Measurements from ENCODE around the gene SLC46A3.
"Not testable (repeated sequence)": the region's sequence is repeated elsewhere in the genome, so short reads cannot be mapped to it uniquely, and the experiment has no call there.

Gene SLC46A3, protein sequence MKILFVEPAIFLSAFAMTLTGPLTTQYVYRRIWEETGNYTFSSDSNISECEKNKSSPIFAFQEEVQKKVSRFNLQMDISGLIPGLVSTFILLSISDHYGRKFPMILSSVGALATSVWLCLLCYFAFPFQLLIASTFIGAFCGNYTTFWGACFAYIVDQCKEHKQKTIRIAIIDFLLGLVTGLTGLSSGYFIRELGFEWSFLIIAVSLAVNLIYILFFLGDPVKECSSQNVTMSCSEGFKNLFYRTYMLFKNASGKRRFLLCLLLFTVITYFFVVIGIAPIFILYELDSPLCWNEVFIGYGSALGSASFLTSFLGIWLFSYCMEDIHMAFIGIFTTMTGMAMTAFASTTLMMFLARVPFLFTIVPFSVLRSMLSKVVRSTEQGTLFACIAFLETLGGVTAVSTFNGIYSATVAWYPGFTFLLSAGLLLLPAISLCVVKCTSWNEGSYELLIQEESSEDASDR

DNA sequence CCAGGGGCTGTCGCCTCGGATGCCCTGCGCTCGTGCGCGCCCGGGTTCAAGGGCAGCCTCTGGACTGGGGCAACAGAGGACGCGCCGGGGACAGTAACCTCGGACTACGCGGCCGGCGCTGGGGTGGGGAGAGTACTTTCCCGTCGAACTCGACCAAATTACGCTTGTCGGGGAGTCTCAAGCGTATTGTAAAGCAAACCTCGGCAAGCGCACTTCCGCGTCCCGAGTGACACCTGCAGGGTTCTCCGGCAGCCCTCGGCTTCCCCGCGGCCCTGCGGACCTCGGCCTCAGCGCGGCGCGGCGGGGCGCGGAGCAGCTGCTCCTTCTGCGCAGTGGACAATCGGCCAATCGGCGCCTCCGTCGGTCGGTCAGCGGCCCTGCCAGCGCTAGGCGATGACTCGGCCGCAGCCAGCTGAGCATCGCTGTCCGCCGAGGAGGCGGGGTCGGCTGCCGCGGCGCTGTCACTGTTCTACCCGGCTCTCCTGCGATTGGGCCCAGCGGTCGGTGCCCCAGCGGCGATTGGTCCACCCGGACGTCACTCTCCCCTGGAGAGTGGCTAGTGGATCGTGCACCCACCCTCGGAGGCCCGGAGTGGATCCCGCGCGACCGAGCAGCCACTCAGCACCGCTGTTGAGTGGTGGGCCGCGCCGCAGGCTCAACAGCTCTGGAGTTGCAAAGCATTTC is at the start of gene SLC46A3:
SLC46A3 (minus strand) TSS at position 428 of the 684 bp plus-strand sequence. CDS start 972 bp downstream, outside the sequence.
- peak; percentile 94 for DNase-seq

DNA sequence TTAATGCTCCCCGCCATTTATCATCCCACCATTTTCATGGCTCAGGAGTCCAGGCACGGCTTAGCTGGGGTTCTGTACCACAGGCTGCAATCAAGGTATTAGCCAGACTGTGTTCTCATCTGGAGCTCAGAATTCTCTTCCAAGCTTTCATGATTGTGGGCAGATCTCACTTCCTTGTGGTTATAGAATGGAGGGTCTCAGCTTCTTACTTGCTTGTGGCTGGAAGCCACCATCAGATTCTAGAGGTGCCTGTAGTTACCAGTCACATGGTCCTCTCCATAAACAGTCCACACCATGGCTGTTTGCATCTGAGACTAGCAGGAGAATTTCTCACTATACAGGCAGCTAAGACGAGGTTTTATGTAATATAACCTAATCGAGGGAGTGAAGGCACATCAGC is 45.1 kb upstream of the SLC46A3 start:
- DNase-seq = no peak

DNA sequence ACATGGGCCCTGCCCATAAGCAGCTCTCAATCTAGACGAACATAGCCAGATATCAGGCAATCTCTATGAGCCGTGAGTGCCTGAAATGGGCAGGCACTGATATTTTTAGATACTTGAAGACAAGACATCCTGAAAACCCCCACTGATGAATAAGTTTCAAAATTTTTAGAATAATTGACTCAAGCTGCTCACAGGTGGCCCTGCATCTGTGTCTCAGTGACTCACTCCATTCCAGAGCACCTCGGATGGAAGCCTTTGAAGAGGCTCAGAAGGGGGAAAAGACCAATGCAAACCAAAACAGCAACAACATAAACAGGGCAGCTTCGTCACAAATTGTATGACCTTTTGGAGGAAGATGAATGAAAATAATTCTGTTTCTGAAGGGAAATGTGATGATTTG is 42.8 kb upstream of the SLC46A3 start:
- no peak for DNase-seq

DNA sequence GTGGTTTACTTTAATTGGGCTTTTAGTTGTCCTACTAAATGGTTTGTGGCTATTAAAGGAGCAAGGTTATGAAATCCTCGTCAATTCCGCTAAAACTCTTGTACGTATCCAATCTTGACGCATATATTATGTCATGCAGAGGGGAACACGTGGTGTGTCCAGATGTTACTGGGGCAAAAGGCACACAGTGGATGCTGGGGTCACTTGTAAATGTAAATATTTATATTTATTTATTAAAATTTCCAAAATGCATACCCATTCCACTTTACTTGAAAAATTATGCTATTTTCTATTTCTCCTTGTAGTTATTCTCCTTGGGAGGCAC is 36.7 kb upstream of the SLC46A3 start:
- DNase-seq = no peak

DNA sequence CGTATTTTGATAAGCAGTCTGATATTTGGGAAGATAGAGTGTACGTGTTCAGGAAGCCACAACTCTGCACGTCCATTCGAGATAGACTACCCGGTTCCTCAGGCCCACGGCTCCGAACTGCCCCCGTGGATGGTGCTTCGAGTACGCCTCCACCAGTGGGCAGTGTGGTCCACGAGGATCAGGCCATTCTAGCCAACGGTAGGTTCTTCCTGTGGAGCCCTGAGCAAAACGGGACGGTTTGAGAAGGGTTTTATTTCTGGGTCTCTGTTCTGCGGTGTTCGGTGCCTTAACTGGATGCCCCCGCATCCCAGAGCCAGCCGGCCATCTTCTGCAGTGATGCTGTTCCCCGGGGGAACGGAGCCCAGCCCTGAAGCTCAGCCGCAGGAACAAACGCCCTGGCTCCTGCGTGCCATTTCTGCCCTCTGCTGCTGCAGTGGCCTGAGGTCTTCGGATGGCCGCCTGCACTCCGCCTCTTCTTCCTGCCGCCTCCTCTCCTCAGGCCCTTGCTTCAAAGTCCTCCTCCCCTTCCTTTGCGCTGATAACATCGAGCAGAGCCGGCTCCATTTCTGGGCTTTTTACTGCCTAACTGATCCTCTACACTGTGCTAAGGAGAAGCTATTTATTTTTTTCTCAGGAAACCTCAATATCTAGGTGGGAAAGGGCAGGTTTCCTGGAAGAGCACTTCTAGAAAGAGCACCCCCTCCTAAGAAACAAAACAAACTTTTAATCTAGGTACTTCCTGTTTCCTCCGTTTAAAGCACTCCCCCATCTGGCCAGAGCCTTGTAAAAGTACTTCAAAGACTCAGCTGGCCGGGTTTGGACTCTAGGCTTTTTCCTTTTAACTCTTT is 36.2 kb upstream of the SLC46A3 start:
- DNase-seq = no peak

DNA sequence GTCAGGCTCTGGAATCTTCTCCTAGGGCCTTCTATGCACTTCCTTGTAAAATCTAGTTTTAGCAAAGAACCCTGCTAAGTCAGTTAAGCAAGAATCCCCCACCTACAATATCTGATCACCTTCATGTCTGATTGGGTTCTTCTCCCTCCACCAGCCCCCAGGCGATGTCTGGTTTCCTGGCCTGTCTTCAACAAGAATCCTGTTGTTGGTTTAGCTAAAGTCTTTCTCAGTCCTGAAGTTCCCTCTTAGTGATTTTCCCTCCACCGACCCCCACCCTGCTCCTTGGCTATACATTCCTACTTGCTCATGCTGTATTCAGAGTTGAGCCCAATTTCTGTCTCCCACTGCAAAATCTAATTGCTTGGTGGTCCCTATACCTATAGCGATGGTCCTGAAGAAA is 35.2 kb upstream of the SLC46A3 start:
- DNase-seq = no peak

DNA sequence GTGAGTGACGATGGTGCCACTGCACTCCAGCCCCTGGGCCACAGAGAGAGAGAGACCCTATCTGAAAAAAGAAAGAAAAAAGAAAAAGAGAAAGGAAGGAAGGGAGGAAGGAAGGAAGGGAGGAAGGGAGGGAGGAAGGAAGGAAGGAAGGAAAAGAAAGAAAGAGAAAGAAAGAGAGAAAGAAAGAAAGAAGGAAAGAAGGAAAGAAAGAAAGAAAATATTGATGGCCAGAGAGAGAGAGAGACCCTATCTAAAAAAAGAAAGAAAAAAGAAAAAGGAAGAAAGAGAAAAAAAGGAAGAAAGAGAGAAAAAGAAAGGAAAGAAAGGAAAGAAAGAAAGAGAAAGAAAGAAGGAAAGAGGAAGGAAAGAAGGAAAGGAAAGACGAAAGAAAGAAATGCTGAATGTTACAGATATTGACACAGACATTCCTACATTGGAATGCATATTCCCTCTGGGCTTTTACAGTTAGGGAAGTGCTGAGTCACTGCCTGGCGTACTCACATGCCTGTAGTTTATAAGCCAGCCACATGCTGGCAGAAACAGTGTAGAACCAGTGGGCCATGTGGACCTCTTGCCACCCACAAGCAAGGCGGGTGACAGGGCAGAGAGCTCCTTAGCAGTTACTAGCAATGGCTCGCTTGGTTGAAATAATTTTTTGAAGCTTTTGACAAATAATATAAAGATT is 34.6 kb upstream of the SLC46A3 start:
- no peak for DNase-seq

DNA sequence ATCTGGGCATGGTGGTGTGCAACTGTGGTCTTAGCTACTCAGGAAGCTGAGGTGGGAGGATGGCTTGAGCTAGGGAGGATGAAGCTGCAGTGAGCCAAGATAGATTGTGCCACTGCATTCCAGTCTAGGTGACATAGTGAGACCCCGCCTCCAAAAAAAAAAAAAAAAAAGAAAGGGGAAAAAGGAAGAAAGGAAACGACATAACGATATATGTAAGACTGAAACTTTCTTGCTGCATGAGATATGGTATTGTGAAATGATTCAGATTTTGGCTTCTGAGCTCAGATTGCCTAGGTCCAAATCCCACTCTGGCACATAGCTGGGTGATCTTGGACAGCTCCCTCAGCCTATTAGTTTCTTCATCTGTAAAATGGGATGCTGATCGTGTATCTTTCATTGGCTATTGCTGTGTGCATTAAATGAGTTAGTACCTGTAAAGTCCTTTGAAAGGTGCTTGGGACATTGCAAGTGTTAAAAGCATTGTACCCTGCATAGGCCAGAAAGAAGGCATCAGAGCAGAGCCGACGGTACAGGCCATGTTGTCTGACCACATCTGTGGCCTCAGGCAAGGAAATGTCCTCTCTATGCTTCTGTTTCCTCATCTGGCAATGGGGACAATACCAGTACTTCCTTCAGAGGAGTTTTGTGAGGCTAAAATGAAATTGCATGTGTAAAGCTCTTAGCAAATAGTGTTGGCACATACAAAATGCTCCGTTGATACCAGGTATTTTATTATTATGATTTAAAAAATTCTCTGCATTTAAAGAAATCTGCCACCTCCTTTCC is 32.6 kb upstream of the SLC46A3 start:
- DNase-seq = no peak

DNA sequence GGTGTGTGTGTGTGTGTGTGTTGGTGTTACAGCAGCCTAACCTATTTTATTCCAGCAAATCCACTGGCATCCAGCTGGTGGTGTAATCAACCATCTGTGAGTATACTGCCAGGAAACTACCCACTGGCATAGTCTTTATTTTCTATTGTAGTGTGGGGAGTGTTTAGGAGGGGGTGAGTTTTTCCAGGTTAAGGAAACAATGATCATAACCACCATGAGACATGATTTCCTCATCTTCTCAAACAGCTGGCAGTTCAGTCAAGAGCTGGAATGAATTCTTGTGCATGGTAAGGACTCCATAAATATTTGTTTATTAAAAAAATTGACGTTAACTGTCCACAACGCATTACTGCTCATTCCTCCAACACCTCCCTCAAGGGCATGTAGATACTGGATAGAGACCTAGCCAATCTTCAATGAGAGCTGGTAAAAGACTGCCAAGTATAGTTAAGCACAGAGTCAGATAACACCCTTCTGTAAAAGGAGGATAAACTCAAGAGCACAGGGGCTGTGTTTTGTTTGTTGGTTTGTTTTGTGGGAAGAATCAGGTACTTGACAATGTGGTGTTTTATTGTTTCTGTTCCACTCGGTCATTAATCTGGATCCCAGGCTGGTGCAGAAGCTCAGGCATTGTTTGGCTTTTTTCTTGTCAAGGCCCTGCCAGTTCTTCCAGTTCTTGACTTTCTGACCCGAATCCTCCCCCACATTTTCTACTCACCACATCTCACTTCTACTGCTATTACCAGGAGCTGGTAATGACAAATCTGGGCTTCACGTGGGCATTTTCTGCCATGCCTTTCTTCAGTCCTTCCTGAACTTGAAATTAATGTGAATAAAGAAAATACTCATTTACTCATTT is 31.6 kb upstream of the SLC46A3 start:
- DNase-seq = no peak

DNA sequence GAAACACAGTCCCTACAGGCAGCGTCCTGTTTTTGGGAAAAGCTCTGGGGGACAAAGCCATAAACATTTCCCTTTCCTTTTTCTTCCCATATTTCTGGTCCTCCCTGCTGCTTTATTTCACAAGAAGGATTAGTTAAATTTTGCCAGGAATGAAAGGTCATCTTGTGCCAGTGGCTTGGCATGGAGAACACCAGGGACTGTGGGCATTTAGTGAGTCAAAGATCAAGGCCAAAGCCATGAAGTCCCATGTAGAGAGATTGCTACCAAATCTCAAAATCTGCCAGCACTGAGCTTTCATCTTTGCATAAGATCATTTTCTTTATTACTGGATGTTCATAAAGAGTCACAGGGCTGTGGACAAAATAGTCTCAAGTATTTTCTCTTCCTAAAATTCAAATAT is 29.1 kb upstream of the SLC46A3 start:
- no peak for DNase-seq

DNA sequence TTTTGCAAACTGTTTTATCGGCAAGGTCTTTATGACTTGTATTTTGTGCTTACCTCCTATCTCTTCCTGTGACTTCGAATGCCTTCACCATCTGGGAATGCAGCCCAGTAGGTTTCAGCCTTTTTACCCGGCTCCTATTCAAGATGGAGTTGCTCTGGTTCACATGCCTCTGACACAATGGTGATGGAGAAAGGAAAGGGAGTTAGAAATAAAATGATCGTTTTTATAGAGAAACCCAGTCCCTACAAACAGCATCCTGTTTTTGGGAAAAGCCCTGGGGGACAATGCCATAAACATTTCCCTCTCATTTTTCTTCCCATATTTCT is 27.5 kb upstream of the SLC46A3 start:
- DNase-seq = no peak

DNA sequence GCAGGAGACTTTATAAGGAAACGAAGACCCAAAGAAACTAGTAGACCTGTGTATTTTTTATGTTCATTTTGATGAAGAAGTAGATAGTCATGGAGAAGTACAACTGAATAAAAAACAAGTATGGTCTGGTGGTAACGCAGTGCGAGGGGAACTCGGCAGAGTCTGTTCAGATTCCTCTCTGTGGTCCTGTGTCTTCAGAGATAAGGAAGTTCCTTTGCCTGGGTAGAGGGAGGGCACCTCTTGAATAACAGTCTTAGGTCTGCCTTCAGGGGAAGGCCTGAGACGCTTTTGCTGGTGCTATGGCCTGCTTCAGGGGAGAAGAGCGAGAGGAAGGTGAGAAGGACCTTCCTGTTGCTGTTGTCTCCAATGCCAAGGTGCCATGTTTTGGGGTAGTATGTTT is 25.9 kb upstream of the SLC46A3 start:
- no peak for DNase-seq

DNA sequence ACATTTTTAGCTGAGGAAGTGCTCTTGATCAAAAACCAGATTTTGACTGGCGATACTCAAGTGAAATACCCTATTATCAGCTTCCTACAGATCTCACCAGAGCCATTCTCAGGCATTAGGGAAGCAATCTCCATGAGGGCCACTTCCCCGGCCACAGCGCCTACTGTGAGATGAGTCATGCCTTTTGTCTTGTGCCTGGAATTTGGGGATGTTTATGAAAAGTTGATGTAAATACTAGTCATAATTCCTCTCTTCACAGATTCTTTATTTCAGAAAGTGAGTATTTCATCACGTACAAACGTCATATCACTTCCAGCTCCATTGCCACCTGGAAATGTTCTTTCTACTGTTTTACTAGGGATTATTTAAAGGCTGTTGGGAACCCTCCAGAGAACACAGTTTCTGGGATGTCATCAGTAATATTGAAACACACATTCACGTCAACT is 25.3 kb upstream of the SLC46A3 start:
- DNase-seq = no peak

DNA sequence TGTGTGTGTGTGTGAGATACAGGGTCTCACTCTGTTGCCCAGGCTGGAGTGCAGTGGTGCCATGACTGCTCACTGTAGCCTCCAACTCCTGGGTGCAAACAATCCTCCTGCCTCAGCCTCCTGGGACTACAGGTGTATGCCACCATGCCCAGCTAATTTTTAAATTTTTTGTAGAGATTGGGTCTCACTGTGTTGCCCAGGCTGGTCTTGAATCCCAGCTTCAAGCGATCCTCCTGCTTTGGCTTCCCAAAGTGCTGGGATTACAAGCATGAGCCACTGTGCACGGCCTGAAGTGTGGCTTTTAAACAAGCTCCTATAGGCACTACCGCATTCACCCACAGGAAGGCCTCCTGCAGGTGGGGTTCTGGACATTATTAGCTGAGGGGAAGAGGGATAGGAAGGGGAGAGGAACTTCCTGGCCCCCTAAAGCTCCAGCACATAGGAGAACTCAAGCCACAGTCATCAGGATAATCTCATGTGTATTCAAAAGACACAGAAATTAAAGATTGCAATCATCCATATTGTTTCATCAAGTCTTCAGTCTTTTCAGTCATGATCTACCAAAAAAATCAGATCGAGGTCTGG is 24.8 kb upstream of the SLC46A3 start:
- DNase-seq = no peak

DNA sequence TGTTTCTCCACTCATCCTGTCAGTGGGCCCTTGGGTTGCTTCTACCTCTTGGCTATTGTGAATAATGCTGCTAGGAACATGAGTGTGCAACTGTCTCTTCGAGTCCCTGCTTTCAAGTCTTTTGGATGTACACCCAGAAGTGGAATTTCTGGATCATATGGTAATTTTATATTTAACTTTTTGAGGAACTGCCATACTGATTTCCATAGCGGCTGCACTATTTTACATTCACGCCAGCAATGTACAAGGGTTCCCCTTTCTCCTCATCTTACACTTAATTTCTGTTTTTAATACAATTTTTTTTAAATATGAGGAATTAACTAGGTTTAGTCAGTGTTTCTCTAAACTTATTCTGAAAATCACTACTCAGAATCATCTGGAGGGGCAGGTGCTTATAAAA is 24.2 kb upstream of the SLC46A3 start:
- DNase-seq = no peak

DNA sequence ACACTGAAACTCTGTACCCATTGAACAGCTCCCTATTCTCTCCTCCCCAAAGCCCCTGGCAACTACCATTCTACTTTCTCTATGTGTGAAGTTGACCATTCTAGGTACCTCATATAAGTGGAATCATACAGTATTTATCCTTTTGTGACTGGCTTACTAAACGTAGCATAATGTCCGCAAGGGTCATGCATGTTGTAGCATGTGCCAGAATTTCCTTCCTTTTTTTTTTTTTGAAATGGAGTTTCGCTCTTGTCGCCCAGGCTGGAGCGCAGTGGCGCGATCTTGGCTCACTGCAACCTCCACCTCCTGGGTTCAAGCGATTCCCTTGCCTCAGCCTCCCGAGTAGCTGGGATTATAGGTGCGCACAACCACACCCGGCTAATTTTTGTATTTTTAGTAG is 23.7 kb upstream of the SLC46A3 start:
- DNase-seq = not testable (repeated sequence)

DNA sequence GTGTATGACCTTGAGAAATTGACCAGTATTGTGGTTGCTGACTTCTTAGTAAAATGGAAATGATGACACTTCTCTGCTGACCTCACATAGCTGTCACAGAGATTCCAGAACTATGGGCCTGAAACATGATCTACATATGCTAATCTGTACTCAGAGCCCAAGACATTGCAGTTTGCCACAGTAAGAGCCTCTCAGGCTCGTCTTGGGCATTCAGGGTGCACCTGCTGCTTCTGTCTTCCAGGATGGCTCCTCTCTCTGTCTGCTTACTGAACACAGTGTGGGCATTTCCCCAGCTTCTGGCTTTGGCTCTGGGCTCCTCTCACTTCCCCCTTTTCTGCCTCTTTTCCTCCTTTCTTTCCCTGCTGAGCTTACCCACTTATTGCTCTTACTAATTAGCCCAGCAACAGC is 22.3 kb upstream of the SLC46A3 start:
- DNase-seq = no peak

DNA sequence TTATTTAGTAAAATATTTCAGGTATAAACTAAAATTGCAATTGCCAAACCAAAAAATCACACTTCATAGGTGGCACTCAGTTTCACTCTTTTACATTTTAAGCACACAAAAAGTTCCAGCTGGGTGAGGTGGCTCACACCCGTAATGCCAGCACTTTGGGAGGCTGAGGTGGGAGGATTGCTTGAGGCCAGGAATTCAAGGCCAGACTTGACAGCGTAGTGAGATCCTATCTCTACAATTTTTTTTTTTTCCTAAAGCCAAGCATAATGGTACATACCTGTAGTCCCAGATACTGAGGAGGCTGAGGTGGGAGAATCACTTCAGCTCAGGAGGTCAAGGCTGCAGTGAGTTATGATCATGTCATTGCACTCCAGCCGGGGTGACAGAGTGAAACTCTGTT is 20.6 kb upstream of the SLC46A3 start:
- no peak for DNase-seq

DNA sequence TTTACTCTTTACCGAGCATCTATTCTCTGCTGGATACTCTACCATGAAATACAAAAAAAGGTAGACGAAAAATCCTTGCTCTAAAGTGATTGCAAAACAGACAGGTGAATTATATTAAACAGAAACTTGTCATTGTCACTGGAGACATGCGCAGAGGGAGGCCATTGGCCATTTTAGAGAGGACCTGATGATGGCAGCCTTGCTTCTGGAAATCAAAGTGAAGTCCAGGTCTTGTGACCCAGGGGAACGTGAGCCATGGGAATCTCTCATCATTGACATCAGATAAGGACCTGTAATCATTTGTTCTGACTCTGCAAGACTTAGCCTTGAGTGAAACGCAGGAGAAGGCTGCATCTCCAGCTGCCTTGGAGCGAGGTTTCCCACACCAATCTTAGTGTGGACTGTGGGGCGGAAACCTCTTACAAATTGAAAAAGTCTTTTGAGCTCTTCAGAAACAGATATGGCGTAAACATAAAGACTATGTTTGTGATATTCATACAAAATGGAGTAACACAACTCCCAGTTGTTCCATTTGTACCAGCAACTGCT is 16.8 kb upstream of the SLC46A3 start:
- no peak for DNase-seq

DNA sequence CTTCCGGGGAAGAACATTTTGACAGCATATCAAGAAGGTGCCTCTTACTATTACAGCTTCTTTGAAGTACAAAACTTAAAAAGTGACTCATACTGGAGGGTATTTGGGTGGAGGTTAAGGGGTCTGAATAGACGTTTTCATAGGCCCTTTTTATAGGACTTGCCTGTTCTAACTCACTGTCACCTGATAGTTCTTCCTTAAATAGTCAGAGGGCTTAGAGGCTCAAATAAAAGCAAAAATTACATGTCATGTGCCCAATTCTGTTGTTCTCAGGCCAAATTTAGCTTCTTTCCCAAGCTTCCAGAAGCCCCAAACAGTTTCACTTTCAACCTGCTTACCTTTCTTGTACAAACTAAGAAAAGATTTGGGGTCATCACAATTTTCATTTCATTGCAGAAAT is 16.1 kb upstream of the SLC46A3 start:
- DNase-seq = no peak

DNA sequence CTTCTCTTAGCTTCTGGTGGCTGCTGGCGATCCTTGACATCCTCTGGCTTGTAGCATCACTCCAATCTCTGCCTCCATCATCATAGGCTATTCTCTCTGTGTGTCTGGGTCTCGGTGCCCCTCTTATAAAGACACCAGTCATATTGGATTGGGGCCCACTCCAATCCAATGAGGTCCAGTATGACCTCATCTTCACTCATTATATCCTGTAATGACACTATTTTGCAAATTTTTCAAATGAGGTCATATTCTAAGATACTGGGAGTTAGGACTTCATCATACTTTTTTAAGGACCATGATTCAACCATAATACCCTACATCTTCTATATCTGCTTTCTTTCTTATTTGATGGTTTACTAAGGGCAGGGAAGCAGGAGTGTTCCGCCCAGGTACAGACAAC is 12.0 kb upstream of the SLC46A3 start:
- DNase-seq = no peak
